IMR-90 (cell line): ENCODE results near the gene EGFR. TPM values are rescaled to one million over a fixed set of nuclear protein-coding genes. Genes with fewer than 3 reads are reported as not detected.

Experiments
- ATAC-seq: fragments of 200-7000 bp; cut with Tn5 transposase; 2 replicates; pipeline ENCODE4 v1.9.1; 2020; ENCODE audit warnings: low read depth, mild to moderate bottlenecking, moderate library complexity
- BruUV-seq: library from RNA; stranded (reverse); fragments of 400-500 nt; replicated peaks from 2 replicates; lab custom pipeline; 2021; lab: Mats Ljungman, UMichigan
- CTCF ChIA-PET: fragments of 300-600 bp; formaldehyde crosslinking; extraction: SDS; loops from one replicate; lab custom pipeline; 2021; ENCODE audit warnings: antibody characterized with exemption; lab: Yijun Ruan, JAX
- POLR2A ChIA-PET: fragments of 300-600 bp; sonication (Branson Sonifier 250); formaldehyde crosslinking; loops from one replicate; lab custom pipeline; 2022; ENCODE audit warnings: antibody characterized with exemption; ENCODE audit not compliant: unreplicated experiment; lab: Charles Lee
- DNase-seq: peaks from one replicate; pipeline ENCODE4 v3.0.0; 2013
- H2AFZ ChIP-seq: replicated peaks from 2 replicates; pipeline ENCODE3; 2013; ENCODE audit warnings: low read length, mild to moderate bottlenecking; ENCODE audit not compliant: poor library complexity
- H2AK5ac ChIP-seq: 2 replicates; pipeline ENCODE4 v1.6.1; 2013; ENCODE audit warnings: low read depth, low read length, inconsistent platforms
- H2AK9ac ChIP-seq: replicated peaks from 2 replicates; pipeline ENCODE3; 2013; ENCODE audit warnings: mild to moderate bottlenecking, low read depth, low read length, moderate library complexity; ENCODE audit not compliant: poor library complexity
- H2BK120ac ChIP-seq: 2 replicates; pipeline ENCODE4 v1.6.1; 2013; ENCODE audit warnings: low read depth, low read length, inconsistent platforms
- H2BK15ac ChIP-seq: 3 replicates; pipeline ENCODE4 v1.6.1; 2013; ENCODE audit warnings: low read depth, low read length, inconsistent platforms
- H2BK20ac ChIP-seq: 2 replicates; pipeline ENCODE4 v1.6.1; 2013; ENCODE audit warnings: low read depth, mild to moderate bottlenecking, inconsistent platforms, low read length, moderate library complexity
- H2BK5ac ChIP-seq: 2 replicates; pipeline ENCODE4 v1.6.1; 2013; ENCODE audit warnings: mild to moderate bottlenecking, low read depth, low read length, inconsistent platforms; ENCODE audit not compliant: poor library complexity, severe bottlenecking
- H3K14ac ChIP-seq: replicated peaks from 2 replicates; pipeline ENCODE4 v1.6.1; 2013; ENCODE audit warnings: low read depth, low read length, inconsistent platforms
- H3K18ac ChIP-seq: 2 replicates; pipeline ENCODE4 v1.6.1; 2013; ENCODE audit warnings: low read depth, low read length, control low read depth
- H3K23ac ChIP-seq: 2 replicates; pipeline ENCODE4 v1.6.1; 2013; ENCODE audit warnings: low read depth, low read length, inconsistent platforms
- H3K27ac ChIP-seq: 2 replicates; pipeline ENCODE4 v1.5.1; 2013; ENCODE audit warnings: mild to moderate bottlenecking, control low read depth, low read length; ENCODE audit not compliant: insufficient read depth
- H3K27me3 ChIP-seq: 2 replicates; pipeline ENCODE4 v1.6.1; 2013; ENCODE audit warnings: low read length; ENCODE audit not compliant: control insufficient read depth, insufficient read depth
- H3K36me3 ChIP-seq: 2 replicates; pipeline ENCODE4 v1.6.1; 2013; ENCODE audit warnings: low read length, mixed read lengths; ENCODE audit not compliant: control insufficient read depth, insufficient read depth
- H3K4ac ChIP-seq: 2 replicates; pipeline ENCODE4 v1.6.1; 2013; ENCODE audit warnings: low read depth, low read length, inconsistent platforms
- H3K4me1 ChIP-seq: 2 replicates; pipeline ENCODE4 v1.6.1; 2013; ENCODE audit warnings: low read length, mixed read lengths; ENCODE audit not compliant: control insufficient read depth, insufficient read depth
- H3K4me2 ChIP-seq: 2 replicates; pipeline ENCODE4 v1.6.1; 2013; ENCODE audit warnings: low read depth, mild to moderate bottlenecking, control low read depth, low read length, moderate library complexity
- H3K4me3 ChIP-seq: 2 replicates; pipeline ENCODE4 v1.5.1; 2013; ENCODE audit warnings: low read depth, mild to moderate bottlenecking, control low read depth, low read length, moderate library complexity; ENCODE audit not compliant: insufficient read depth
- H3K56ac ChIP-seq: 2 replicates; pipeline ENCODE4 v1.6.1; 2013; ENCODE audit warnings: low read length, inconsistent platforms; ENCODE audit not compliant: insufficient read depth; ENCODE audit errors: extremely low read depth
- H3K79me1 ChIP-seq, 2 experiments: 2 replicates each; pipeline ENCODE4 v1.6.1; 2013; ENCODE audit warnings: low read length in 2 of 2, inconsistent platforms in 1 of 2, low read depth in 1 of 2
- H3K9ac ChIP-seq: 2 replicates; pipeline ENCODE4 v1.6.1; 2013; ENCODE audit warnings: low read depth, low read length, control low read depth
- H3K9me1 ChIP-seq: 2 replicates; pipeline ENCODE4 v1.6.1; 2013; ENCODE audit warnings: low read length, inconsistent platforms; ENCODE audit not compliant: insufficient read depth
- H3K9me3 ChIP-seq: 2 replicates; pipeline ENCODE4 v1.6.1; 2013; ENCODE audit warnings: low read length; ENCODE audit not compliant: control insufficient read depth, insufficient read depth
- H4K20me1 ChIP-seq: 2 replicates; pipeline ENCODE4 v1.6.1; 2013; ENCODE audit warnings: low read length, inconsistent platforms; ENCODE audit not compliant: insufficient read depth
- H4K5ac ChIP-seq: 2 replicates; pipeline ENCODE4 v1.6.1; 2013; ENCODE audit warnings: mild to moderate bottlenecking, low read depth, low read length, control low read depth
- H4K8ac ChIP-seq, 2 experiments: 2 replicates each; pipeline ENCODE4 v1.6.1; 2013; ENCODE audit warnings: low read depth in 2 of 2, low read length in 2 of 2, control low read depth in 1 of 2, inconsistent platforms in 1 of 2
- H4K91ac ChIP-seq: 2 replicates; pipeline ENCODE4 v1.6.1; 2013; ENCODE audit warnings: low read depth, low read length, inconsistent platforms; ENCODE audit not compliant: insufficient read depth
- BHLHE40 ChIP-seq: fragments of 150-350 bp; IDR thresholded peaks from 2 replicates; pipeline ENCODE4 v1.6.1; 2016; ENCODE audit warnings: mild to moderate bottlenecking, low read depth, low read length
- CEBPB ChIP-seq: IDR thresholded peaks from 2 replicates; pipeline ENCODE4 v1.6.1; 2012; ENCODE audit warnings: low read depth, low read length, improper control_type of control experiment
- CHD1 ChIP-seq: IDR thresholded peaks from 2 replicates; pipeline ENCODE4 v1.6.1; 2012; ENCODE audit warnings: low read depth, low read length, improper control_type of control experiment
- FOS ChIP-seq: fragments of 150-350 bp; IDR thresholded peaks from 2 replicates; pipeline ENCODE4 v1.6.1; 2016; ENCODE audit warnings: low read depth, low read length
- MAFK ChIP-seq: IDR thresholded peaks from 2 replicates; pipeline ENCODE4 v1.6.1; 2012; ENCODE audit warnings: low read depth, low read length, improper control_type of control experiment
- MXI1 ChIP-seq: IDR thresholded peaks from 2 replicates; pipeline ENCODE4 v1.6.1; 2012; ENCODE audit warnings: low read depth, mild to moderate bottlenecking, low read length, moderate library complexity, borderline replicate concordance
- NFE2L2 ChIP-seq: fragments of 150-350 bp; IDR thresholded peaks from 2 replicates; pipeline ENCODE4 v1.6.1; 2016; ENCODE audit warnings: low read depth, mild to moderate bottlenecking, low read length
- POLR2A ChIP-seq: IDR thresholded peaks from 2 replicates; pipeline ENCODE4 v1.6.1; 2012; ENCODE audit warnings: mild to moderate bottlenecking, low read depth, low read length
- RAD21 ChIP-seq: IDR thresholded peaks from 2 replicates; pipeline ENCODE4 v1.6.1; 2012; ENCODE audit warnings: low read length, improper control_type of control experiment
- RCOR1 ChIP-seq: IDR thresholded peaks from 2 replicates; pipeline ENCODE4 v1.6.1; 2012; ENCODE audit warnings: mild to moderate bottlenecking, low read length, improper control_type of control experiment; ENCODE audit not compliant: insufficient replicate concordance
- RFX5 ChIP-seq: IDR thresholded peaks from 2 replicates; pipeline ENCODE4 v1.8.0; 2012; ENCODE audit warnings: low read depth, mild to moderate bottlenecking, low read length, moderate library complexity
- SMC3 ChIP-seq: fragments of 150-350 bp; IDR thresholded peaks from 2 replicates; pipeline ENCODE4 v1.6.1; 2016; ENCODE audit warnings: low read depth, mild to moderate bottlenecking, antibody characterized with exemption, low read length, moderate library complexity
- WGBS, 2 experiments: methylation state at CpG; one replicate each; pipeline versions ENCODE4 v1.1.5 to v1.1.7; 2013; ENCODE audit warnings: missing lambda C conversion rate in 2 of 2; ENCODE audit not compliant: insufficient read length in 1 of 2; ENCODE audit errors: extremely low coverage in 2 of 2; 5-methylcytosine and 5-hydroxymethylcytosine counted together
- dilution Hi-C: fragments of 300-500 bp; cut with HindIII; formaldehyde crosslinking; loops from one replicate; pipeline ENCODE4 v1.14.3; 2018; ENCODE audit warnings: low sequenced_read_pairs; ENCODE audit not compliant: unreplicated experiment
- in situ Hi-C: fragments of 300-500 bp; cut with MboI; formaldehyde crosslinking; loops from 3 replicates; pipeline ENCODE4 v1.14.3; 2019; ENCODE audit warnings: low sequenced_read_pairs, inconsistent platforms, mixed read lengths
- intact Hi-C: fragments of 100-400 bp; cut with micrococcal nuclease; formaldehyde crosslinking; loops from 2 replicates; pipeline ENCODE4 v1.10.0; 2022
- polyA plus RNA-seq, 3 experiments: library from polyadenylated mRNA; depleted of rRNA; stranded (reverse); fragments of >200 nt; gene quantifications; 2 replicates each; pipeline ENCODE4 v1.2.3, GENCODE V29; 2012; ENCODE audit warnings: low replicate concordance in 1 of 3
- total RNA-seq: library from RNA; depleted of rRNA; stranded (reverse); fragments of >200 nt; gene quantifications from 2 replicates; pipeline ENCODE4 v1.2.3, GENCODE V29; 2012
- TF ChIP-seq, protein P1 (sequence below): conservative IDR thresholded peaks from 2 replicates; pipeline ENCODE4 v1.5.1; 2012; ENCODE audit warnings: mild to moderate bottlenecking, low read depth, low read length, improper control_type of control experiment
- TF ChIP-seq, protein P2 (sequence below): fragments of 150-350 bp; IDR thresholded peaks from 2 replicates; pipeline ENCODE4 v1.6.1; 2016; ENCODE audit warnings: low read depth, mild to moderate bottlenecking, low read length, moderate library complexity, borderline replicate concordance
- TF ChIP-seq, protein P3 (sequence below): fragments of 150-350 bp; IDR thresholded peaks from 2 replicates; pipeline ENCODE4 v1.6.1; 2017; ENCODE audit warnings: mild to moderate bottlenecking, antibody characterized with exemption, low read length, low read depth

Gene EGFR
- total and polyA plus RNA-seq, 2 of the 4 experiments (the other 2 are of a cell fraction), result 36.9 to 60.4 TPM

DNA sequence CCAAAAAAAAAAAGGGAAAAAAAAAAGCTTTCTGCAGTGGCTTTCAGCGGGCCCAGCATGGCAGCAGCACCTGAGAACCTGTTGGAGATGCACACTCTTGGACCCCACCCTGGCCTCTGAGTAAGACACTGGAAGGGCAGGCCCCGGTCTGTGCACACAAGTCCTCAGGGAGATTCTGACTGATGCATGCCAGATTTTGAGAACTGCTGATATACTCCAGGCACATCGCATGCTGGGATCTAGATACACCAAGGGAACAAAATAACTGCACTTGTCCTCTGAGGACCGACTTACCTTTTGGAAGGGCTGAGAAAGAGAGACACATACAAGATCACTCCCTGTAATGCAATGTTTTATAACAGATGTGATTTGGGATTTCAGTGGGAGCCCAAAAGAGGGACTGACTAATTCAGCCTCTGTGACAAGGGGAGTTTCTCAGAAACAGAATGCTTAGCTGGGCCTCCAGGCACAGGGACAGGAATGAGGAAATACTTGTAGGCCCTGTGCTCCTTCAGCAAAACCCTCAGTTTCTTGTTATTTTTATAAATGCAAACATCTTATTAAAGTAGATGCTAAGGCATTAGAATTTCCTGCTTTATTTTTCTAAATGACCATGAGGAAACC, 8.2 kb downstream of the EGFR start:
- CTCF ChIA-PET, result no interaction called here
- H3K36me3 ChIP-seq, result peaks cover 11% of the 10 kb centered on the region
- H3K4me2 ChIP-seq, result 0 out of 2 replicates have a peak overlapping the region, but pooled peaks have one; percentile 29
- no peak overlapping the region for H3K9ac ChIP-seq
- no peaks in the 10 kb centered on the region for H3K9me3 ChIP-seq
- peak overlapping the region; percentile 25; the same call in 1 of the 2 replicates for H2BK120ac ChIP-seq
- TF ChIP-seq RFX5 (no peak), RAD21 (no peak), RCOR1 (no peak), CHD1 (no peak), BHLHE40 (no peak), CEBPB (no peak), NFE2L2 (no peak), POLR2A (no peak), FOS (no peak), SMC3 (no peak), MXI1 (no peak), MAFK (no peak)
- TF ChIP-seq, protein P1, sequence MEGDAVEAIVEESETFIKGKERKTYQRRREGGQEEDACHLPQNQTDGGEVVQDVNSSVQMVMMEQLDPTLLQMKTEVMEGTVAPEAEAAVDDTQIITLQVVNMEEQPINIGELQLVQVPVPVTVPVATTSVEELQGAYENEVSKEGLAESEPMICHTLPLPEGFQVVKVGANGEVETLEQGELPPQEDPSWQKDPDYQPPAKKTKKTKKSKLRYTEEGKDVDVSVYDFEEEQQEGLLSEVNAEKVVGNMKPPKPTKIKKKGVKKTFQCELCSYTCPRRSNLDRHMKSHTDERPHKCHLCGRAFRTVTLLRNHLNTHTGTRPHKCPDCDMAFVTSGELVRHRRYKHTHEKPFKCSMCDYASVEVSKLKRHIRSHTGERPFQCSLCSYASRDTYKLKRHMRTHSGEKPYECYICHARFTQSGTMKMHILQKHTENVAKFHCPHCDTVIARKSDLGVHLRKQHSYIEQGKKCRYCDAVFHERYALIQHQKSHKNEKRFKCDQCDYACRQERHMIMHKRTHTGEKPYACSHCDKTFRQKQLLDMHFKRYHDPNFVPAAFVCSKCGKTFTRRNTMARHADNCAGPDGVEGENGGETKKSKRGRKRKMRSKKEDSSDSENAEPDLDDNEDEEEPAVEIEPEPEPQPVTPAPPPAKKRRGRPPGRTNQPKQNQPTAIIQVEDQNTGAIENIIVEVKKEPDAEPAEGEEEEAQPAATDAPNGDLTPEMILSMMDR, result no peak
- TF ChIP-seq, protein P2, sequence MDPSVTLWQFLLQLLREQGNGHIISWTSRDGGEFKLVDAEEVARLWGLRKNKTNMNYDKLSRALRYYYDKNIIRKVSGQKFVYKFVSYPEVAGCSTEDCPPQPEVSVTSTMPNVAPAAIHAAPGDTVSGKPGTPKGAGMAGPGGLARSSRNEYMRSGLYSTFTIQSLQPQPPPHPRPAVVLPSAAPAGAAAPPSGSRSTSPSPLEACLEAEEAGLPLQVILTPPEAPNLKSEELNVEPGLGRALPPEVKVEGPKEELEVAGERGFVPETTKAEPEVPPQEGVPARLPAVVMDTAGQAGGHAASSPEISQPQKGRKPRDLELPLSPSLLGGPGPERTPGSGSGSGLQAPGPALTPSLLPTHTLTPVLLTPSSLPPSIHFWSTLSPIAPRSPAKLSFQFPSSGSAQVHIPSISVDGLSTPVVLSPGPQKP, result no peak
- TF ChIP-seq, protein P3, sequence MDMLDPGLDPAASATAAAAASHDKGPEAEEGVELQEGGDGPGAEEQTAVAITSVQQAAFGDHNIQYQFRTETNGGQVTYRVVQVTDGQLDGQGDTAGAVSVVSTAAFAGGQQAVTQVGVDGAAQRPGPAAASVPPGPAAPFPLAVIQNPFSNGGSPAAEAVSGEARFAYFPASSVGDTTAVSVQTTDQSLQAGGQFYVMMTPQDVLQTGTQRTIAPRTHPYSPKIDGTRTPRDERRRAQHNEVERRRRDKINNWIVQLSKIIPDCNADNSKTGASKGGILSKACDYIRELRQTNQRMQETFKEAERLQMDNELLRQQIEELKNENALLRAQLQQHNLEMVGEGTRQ, result no peak
- no peak overlapping the region for H3K4me3 ChIP-seq
- DNase-seq, result peak; percentile 48
- H2AK9ac ChIP-seq, result no peak overlapping the region
- POLR2A ChIA-PET, result no interaction called here
- H4K8ac ChIP-seq, result no peak overlapping the region
- ATAC-seq, result 0 out of 2 replicates have a peak, but pooled peaks have one; percentile 28
- 100% methylated on average over 1 of the region's 4 CpGs; no CpG with 5 or more reads in 1 of the 2 experiments for WGBS, 2 experiments
- H3K4ac ChIP-seq, result peak overlapping the region; percentile 39
- H3K56ac ChIP-seq, result no peak overlapping the region
- peak overlapping the region; percentile 51; the same call in 1 of the 2 replicates for H3K23ac ChIP-seq
- H3K4me1 ChIP-seq, result peaks cover 34% of the 10 kb centered on the region
- in situ Hi-C loops (loop anchor here (10.0 kb wide), 1 partner anchor 228 kb away; no protein-coding TSS in a partner anchor), intact Hi-C loops (loop anchor here (5.0 kb wide), 1 partner anchor 40 kb away; no protein-coding TSS in a partner anchor), dilution Hi-C loops (no loop called here)
- H2AFZ ChIP-seq, result no peak overlapping the region
- peak overlapping the region; percentile 4; the same call in 1 of the 2 replicates for H3K27ac ChIP-seq
- H4K91ac ChIP-seq, result no peak overlapping the region
- peak overlapping the region; percentile 41 for H2BK5ac ChIP-seq
- no peaks in the 10 kb centered on the region for H3K27me3 ChIP-seq
- no peak overlapping the region for H4K5ac ChIP-seq
- no peak overlapping the region for H2BK20ac ChIP-seq
- H3K14ac ChIP-seq, result no peak overlapping the region; the same call in 1 of the 2 replicates
- no peak overlapping the region for H3K18ac ChIP-seq
- no peak overlapping the region for H2BK15ac ChIP-seq
- H3K9me1 ChIP-seq, result peaks cover 36% of the 10 kb centered on the region
- H3K79me1 ChIP-seq, result peaks cover 24 to 73% of the 10 kb centered on the region in 2 experiments
- no peak overlapping the region; the same call in 1 of the 2 replicates for H2AK5ac ChIP-seq
- BruUV-seq, result no TSS peak
- peaks cover 80% of the 10 kb centered on the region for H4K20me1 ChIP-seq
